EL (cell line): Measurements from ENCODE around the gene GABRA6.
"Not testable (repeated sequence)": the region's sequence is repeated elsewhere in the genome, so short reads cannot be mapped to it uniquely, and the experiment has no call there.

Source experiments
- DNase-seq: peaks from one replicate; pipeline ENCODE4 v3.0.0-alpha.2; 2016

GABRA6 gene

GRCh38 chr5:161685461-161685860 is at the start of gene GABRA6:
Gene GABRA6, plus strand, starts transcription at chr5:161685721. Its CDS starts 269 bp downstream, at chr5:161685990.
- DNase-seq = no peak

DNA sequence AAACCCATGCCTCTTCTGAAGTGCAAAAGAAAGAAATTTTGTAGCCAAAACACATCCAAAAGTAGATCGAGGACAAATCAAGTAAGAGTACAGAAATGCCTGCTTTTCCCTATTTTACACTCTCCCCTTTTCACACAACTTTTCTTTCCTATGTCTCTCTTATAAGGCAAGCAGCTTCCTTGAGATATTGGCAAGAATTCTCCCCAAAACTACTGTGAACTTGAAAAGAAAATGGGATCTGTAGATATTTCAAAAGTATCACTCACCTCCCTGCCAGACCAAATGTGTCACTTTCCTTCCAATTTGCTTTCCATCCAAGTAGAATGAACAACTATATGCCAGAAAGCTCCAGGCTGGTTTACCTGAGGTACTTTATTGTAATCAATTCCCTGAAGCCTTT is 47.9 kb upstream of the GABRA6 start:
- no peak for DNase-seq

- DNase-seq = no peak
Observed at GRCh38 chr5:161641444-161641843, 44.1 kb upstream of the GABRA6 start.

- no peak for DNase-seq
Observed at GRCh38 chr5:161645264-161645663, 40.3 kb upstream of the GABRA6 start.

- DNase-seq = not testable (repeated sequence)
Observed at GRCh38 chr5:161651926-161652325, 33.6 kb upstream of the GABRA6 start.

GRCh38 chr5:161660806-161661205 is 24.7 kb upstream of the GABRA6 start:
- no peak for DNase-seq

GRCh38 chr5:161663431-161663830 is 22.1 kb upstream of the GABRA6 start:
- no peak for DNase-seq

- DNase-seq = no peak
Observed at GRCh38 chr5:161676103-161676502, 9.4 kb upstream of the GABRA6 start.

DNA sequence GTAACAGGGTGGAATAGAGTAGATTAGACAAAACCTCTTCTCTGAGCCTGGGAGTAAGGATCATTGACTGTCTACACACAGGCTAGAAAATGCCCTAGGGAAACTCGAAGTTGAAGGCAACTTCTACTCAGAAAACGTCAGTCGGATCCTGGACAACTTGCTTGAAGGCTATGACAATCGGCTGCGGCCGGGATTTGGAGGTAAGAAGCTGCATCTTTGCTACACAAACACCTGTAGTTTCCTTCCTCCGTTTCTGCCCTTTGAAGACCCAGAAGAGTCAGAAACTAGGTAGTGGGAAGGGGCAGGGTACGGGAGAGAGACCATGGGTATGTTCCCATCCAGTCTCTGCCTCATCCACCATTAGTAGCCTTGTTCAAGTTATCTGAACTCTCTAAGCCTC is 628 bp downstream of the GABRA6 start:
- DNase-seq = no peak

DNA sequence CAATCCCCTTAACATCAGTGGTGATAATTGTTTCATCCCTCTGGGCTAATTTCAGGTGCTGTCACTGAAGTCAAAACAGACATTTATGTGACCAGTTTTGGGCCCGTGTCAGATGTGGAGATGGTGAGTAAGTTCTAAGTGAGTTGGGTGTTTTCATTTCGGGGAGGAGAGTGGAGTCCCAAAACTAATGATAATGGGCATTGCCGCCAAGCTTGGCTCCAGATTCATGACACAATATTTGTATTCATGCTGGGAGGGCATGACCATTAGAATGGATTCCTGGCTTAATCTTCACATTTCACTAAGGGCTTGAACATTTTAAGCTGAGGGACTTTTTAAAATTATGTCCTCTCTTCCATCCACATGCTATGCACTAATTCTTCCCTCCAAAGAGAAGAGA is 1.4 kb downstream of the GABRA6 start:
- no peak for DNase-seq

DNA sequence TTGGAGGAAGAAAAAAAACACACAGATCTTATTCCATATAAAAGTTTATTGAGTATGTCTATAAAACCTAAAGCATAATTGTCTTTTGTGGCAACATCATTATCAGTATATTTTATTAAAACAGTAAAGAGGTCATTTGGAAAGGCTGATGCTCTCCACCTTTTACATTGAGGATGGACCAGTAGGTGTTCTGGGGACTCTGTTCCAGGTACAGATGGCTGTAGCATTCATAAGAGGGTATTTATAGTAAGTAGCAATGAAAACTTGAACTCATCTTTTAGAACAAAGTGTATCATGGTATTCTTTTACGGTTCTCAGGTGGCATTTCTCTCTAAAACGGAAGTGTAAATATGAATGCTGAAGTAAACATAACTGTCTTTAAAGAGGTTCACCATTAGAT is 1.8 kb downstream of the GABRA6 start:
- DNase-seq = no peak

DNA sequence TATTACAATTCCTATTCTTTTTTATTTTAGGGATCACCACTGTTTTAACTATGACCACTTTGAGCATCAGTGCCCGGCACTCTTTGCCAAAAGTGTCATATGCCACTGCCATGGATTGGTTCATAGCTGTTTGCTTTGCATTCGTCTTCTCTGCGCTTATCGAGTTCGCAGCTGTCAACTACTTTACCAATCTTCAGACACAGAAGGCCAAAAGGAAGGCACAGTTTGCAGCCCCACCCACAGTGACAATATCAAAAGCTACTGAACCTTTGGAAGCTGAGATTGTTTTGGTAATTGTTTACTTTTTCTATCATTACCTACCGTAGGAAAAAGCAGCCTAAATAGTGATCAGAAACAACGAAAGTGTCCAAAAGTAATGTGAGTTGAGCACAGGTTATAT is 6.4 kb downstream of the GABRA6 start:
- no peak for DNase-seq

DNA sequence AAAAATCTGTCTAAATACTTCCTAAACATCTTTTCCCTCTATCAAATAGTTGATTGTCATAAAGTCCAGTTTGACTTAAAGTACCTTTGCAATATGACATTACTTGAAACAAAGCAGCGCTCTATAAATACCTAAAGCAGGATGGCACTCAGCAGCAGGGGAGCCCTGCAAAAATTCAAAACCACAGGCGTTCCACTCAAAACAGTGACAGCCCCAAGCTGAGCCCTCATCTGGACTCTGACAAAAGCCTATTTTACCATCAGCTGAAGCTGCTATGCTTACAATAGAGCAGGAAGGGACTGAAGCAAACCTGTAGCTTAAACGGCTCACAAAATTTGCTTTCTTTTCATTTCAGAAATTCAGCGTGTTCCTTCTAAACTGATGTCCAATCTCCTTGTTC is 11.5 kb downstream of the GABRA6 start:
- DNase-seq = no peak

GRCh38 chr5:161700065-161700464 is 14.5 kb downstream of the GABRA6 start:
- DNase-seq = no peak

- no peak for DNase-seq
Observed at GRCh38 chr5:161703528-161703927, 18.0 kb downstream of the GABRA6 start.

- no peak for DNase-seq
Observed at GRCh38 chr5:161707382-161707781, 21.9 kb downstream of the GABRA6 start.

DNA sequence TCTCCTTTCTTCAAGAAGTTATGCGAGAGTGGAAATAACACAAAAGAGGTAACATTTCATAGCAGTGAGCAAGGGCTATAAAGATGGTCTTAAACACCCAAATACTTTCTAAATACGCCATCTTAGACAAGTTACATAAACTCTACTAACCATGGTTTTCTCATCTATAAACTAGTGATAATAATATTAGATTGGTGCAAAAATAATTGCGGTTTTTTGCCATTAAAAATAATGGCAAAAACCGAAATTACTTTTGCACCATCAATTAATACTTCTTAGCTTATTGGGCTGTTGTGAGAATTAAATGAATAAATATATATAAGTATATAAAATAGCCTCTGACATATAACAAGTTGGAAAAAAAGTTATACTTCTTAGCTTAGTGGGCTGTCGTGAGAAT is 23.7 kb downstream of the GABRA6 start:
- DNase-seq = no peak

DNA sequence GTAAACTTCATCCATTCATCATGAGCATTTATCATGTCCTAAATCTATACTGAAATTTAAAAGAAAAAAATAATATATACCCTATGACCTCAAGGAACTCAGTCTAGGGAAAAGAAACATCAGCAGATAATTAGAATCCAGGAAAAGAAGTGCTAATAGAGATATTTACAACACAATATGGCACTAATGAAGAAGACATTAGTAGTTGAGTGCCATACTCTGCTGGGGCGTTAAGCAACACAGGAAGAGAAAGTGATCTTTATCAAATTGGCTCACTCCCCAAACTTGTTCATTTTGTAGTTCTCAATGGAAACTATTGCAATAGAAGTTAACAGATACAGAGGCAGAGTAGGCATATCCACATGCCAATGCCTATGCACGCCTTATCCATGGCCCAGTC is 27.5 kb downstream of the GABRA6 start:
- no peak for DNase-seq

DNA sequence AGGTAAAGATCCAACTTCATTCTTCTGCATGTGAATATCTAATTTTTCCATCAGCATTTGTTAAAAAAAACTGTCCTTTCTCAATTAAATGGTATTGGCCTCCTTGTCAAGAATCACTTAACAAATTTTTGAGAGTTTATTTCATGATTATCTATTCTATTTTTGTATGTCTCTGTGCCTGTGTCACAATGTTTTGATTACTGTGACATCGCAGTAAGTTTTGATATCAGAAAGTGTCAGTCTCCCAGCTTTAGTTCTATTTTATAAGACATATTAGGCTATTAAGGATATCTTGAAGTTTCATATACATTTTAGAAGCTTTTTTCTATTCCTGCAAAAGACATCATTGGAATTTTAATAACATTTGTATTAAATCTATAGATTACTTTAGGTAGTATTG is 33.6 kb downstream of the GABRA6 start:
- no peak for DNase-seq

DNA sequence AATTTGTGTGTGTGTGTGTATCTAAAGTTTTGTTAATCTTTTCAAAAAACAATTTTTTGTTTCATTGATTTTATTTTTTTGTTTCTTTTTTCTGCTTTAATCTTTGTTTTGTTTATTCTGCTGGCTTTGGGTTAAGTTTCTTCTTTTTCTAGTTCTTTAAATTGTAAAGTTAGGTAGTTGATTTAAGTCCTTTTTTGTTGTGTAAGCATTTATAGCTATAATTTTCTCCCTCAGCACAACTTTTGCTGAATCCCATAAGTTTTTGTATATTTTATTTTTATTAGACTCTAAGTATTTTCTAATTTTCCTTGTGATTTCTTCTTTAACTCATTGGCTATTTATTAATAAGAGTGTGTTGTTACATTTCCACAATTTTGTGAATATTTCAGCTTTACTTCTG is 34.9 kb downstream of the GABRA6 start:
- no peak for DNase-seq

- no peak for DNase-seq
Observed at GRCh38 chr5:161734741-161735140, 49.2 kb downstream of the GABRA6 start.

DNA sequence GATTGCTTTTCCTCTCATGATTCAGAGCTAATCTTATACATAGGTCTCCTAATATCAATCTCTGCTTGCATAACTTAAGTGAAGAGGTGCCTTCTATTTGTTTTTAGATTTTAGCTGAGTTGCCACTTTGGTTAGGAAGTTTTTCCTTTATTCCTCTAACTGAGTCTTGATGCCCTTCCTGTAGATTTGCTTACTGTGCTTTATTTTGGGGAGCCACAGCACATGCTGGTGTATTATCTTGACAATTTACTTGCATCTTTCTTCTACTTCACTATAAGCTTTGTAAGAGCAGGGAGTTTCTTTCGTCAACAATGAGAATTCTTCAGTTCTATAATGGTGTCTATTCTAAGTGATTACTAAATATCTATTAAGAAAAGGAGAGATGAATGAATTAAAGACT is 54.9 kb downstream of the GABRA6 start:
- no peak for DNase-seq

DNA sequence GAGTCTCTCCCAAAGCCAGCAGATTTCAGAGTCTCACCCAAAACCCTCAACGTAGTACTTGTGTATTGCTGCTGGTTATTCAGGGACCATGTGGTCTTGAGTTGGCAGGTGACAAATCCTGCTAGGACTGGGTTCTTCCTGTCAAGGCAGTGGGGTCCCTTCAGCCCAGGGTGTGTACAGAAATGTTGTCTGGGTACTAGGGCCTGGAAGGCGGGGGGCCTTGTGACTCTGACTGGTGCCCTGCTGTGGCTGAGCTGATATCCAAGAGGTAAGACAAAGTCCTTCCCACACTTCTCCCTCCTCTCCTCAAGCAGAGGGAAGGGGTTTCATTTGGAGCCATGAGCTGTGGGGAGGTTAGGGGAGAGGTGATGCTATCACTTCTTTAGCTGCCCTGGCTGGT is 58.8 kb downstream of the GABRA6 start:
- no peak for DNase-seq

- DNase-seq = no peak
Observed at GRCh38 chr5:161745392-161745791, 59.9 kb downstream of the GABRA6 start.

DNA sequence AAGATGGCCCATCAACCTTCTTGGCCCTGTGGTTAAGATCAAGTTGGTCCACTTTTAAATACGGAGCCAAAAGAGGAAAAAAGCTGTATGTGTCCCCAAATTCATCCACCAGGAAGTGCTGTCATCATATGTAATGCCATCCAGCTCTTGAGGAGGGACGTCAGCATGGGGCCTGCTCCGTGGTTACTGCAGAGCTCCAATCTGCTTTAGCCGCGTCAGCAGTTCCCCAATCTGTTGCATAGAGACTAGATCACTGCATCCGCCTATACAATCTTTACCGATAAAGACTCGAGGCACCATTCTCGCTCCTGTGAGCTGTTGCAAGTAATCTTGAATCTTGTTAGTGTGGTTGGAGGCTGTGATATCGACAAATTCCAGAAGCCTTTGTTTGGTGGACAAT is 65.7 kb downstream of the GABRA6 start:
- DNase-seq = no peak
